ENCODE results near the gene KLK15. TPM values are rescaled to one million over a fixed set of nuclear protein-coding genes. Genes with fewer than 3 reads are reported as not detected.

The KLK15 gene
- total RNA-seq, 4 donors from 2014 or later: not detected

DNA sequence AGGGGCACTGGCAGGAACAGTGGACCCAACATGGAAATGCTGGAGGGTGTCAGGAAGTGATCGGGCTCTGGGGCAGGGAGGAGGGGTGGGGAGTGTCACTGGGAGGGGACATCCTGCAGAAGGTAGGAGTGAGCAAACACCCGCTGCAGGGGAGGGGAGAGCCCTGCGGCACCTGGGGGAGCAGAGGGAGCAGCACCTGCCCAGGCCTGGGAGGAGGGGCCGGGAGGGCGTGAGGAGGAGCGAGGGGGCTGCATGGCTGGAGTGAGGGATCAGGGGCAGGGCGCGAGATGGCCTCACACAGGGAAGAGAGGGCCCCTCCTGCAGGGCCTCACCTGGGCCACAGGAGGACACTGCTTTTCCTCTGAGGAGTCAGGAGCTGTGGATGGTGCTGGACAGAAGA is 44.0 kb upstream of the KLK15 start:
- no peak overlapping the region for H3K4me3 ChIP-seq
- H3K27ac ChIP-seq (replicated peaks in 1 of 4): no peak overlapping the region
- intact Hi-C loops (cut with DNase I): no loop called here
- no peaks in the 10 kb centered on the region for H3K4me1 ChIP-seq
- peaks cover 0 to 91% (median 0%) of the 10 kb centered on the region in 4 donors for H3K27me3 ChIP-seq
- H3K36me3 ChIP-seq: no peaks in the 10 kb centered on the region
- no peak for DNase-seq (ENCODE audit: extremely low spot score)
- no peaks in the 10 kb centered on the region for H3K9me3 ChIP-seq
- 30% methylated on average over 8 of the region's 8 CpGs for WGBS
- no peak for TF ChIP-seq EP300 (IDR thresholded peaks at IDR 0.05)
- TF ChIP-seq POLR2A (IDR thresholded peaks at IDR 0.05; ENCODE audit: low read depth): no peak
- no peak for TF ChIP-seq CTCF (IDR thresholded peaks at IDR 0.05)
- TF ChIP-seq POLR2AphosphoS5 (IDR thresholded peaks at IDR 0.05): no peak

DNA sequence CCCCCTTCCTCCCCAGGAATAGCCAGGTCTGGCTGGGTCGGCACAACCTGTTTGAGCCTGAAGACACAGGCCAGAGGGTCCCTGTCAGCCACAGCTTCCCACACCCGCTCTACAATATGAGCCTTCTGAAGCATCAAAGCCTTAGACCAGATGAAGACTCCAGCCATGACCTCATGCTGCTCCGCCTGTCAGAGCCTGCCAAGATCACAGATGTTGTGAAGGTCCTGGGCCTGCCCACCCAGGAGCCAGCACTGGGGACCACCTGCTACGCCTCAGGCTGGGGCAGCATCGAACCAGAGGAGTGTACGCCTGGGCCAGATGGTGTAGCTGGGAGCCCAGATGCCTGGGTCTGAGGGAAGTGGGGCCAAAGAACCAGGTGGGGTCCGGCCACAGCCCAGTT is 43.1 kb upstream of the KLK15 start:
- no peak for DNase-seq (ENCODE audit: extremely low spot score)
- Histone ChIP-seq H3K4me3 (no peak overlapping the region), H3K9me3 (no peaks in the 10 kb centered on the region), H3K4me1 (no peaks in the 10 kb centered on the region), H3K27ac (replicated peaks in 1 of 4) (no peak overlapping the region), H3K27me3 (peaks cover 0 to 90% (median 0%) of the 10 kb centered on the region in 4 donors), H3K36me3 (no peaks in the 10 kb centered on the region)
- WGBS: 38% methylated on average over 7 of the region's 7 CpGs
- intact Hi-C loops (cut with DNase I): no loop called here
- TF ChIP-seq CTCF (IDR thresholded peaks at IDR 0.05) (no peak), EP300 (IDR thresholded peaks at IDR 0.05) (no peak), POLR2A (IDR thresholded peaks at IDR 0.05; ENCODE audit: low read depth) (no peak), POLR2AphosphoS5 (IDR thresholded peaks at IDR 0.05) (no peak)

- Histone ChIP-seq H3K36me3 (no peaks in the 10 kb centered on the region), H3K9me3 (no peaks in the 10 kb centered on the region), H3K27ac (replicated peaks in 1 of 4) (no peak overlapping the region), H3K4me1 (no peaks in the 10 kb centered on the region), H3K27me3 (peaks cover 0 to 92% (median 0%) of the 10 kb centered on the region in 4 donors), H3K4me3 (no peak overlapping the region)
- WGBS: 27% methylated on average over 9 of the region's 9 CpGs
- intact Hi-C loops (cut with DNase I): no loop called here
- no peak for TF ChIP-seq POLR2AphosphoS5 (IDR thresholded peaks at IDR 0.05)
- TF ChIP-seq POLR2A (IDR thresholded peaks at IDR 0.05; ENCODE audit: low read depth): no peak
- TF ChIP-seq CTCF (IDR thresholded peaks at IDR 0.05): no peak
- no peak for TF ChIP-seq EP300 (IDR thresholded peaks at IDR 0.05)
- no peak for DNase-seq (ENCODE audit: extremely low spot score)
Observed at GRCh38 chr19:50875795-50876422, 42.5 kb upstream of the KLK15 start.

GRCh38 chr19:50874211-50874610 is 40.8 kb upstream of the KLK15 start:
- intact Hi-C loops (cut with DNase I): no loop called here
- H3K4me3 ChIP-seq: no peak overlapping the region
- 75% methylated on average over 5 of the region's 5 CpGs for WGBS
- no peaks in the 10 kb centered on the region for H3K36me3 ChIP-seq
- H3K4me1 ChIP-seq: no peaks in the 10 kb centered on the region
- peaks cover 0 to 93% (median 0%) of the 10 kb centered on the region in 4 donors for H3K27me3 ChIP-seq
- no peak overlapping the region for H3K27ac ChIP-seq (replicated peaks in 1 of 4)
- no peak for DNase-seq (ENCODE audit: extremely low spot score)
- H3K9me3 ChIP-seq: no peaks in the 10 kb centered on the region
- TF ChIP-seq EP300 (IDR thresholded peaks at IDR 0.05) (no peak), POLR2AphosphoS5 (IDR thresholded peaks at IDR 0.05) (no peak), POLR2A (IDR thresholded peaks at IDR 0.05; ENCODE audit: low read depth) (no peak), CTCF (IDR thresholded peaks at IDR 0.05) (no peak)

DNA sequence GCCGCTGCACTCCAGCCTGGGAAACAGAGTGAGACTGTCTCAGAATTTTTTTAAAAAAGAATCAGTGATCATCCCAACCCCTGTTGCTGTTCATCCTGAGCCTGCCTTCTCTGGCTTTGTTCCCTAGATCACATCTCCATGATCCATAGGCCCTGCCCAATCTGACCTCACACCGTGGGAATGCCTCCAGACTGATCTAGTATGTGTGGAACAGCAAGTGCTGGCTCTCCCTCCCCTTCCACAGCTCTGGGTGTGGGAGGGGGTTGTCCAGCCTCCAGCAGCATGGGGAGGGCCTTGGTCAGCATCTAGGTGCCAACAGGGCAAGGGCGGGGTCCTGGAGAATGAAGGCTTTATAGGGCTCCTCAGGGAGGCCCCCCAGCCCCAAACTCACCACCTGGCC is 39.7 kb upstream of the KLK15 start, which contains the start of gene KLK2:
TSS of gene KLK2 (plus strand) at position 384 of the 400 bp plus-strand sequence. CDS start 35 bp downstream, outside the sequence.
- no peaks in the 10 kb centered on the region for H3K9me3 ChIP-seq
- no peaks in the 10 kb centered on the region for H3K4me1 ChIP-seq
- TF ChIP-seq POLR2A (IDR thresholded peaks at IDR 0.05; ENCODE audit: low read depth) (no peak), EP300 (IDR thresholded peaks at IDR 0.05) (no peak), CTCF (IDR thresholded peaks at IDR 0.05) (no peak), POLR2AphosphoS5 (IDR thresholded peaks at IDR 0.05) (no peak)
- no peak within 1 kb of the TSS for H3K4me3 ChIP-seq
- intact Hi-C loops (cut with DNase I): no loop called here
- peaks cover 0 to 92% (median 0%) of the 10 kb centered on the region in 4 donors for H3K27me3 ChIP-seq
- DNase-seq (ENCODE audit: extremely low spot score): no peak
- H3K36me3 ChIP-seq: no peaks in the 10 kb centered on the region
- 83% methylated on average over 3 of the region's 3 CpGs for WGBS
- H3K27ac ChIP-seq (replicated peaks in 1 of 4): no peak within 1 kb of the TSS

Measured in esophagus muscularis mucosa (tissue), 4 donors.